Activated T-helper 1 cell treated with anti-CD3 and anti-CD28 coated beads, Interleukin-12 subunit alpha, Interleukin-12 subunit beta, Interleukin-2, Interleukin-4 antibody, amounts not matched to agents 30 ng/mL and 10 ng/mL and 1 ng/mL, durations not matched to agents 14 hours and 24 hours and 36 hours (primary cell): Measurements from ENCODE around the gene OSCP1. TPM values are rescaled to one million over a fixed set of nuclear protein-coding genes. Genes with fewer than 3 reads are reported as not detected.

Experiments used
- DNase-seq: peaks from one replicate; pipeline ENCODE4 v3.0.0; 2021; ENCODE audit warnings: low spot score
- H3K27ac Mint-ChIP-seq: one replicate; pipeline ENCODE4 v1.8.0; 2021; ENCODE audit warnings: mild to moderate bottlenecking, mixed read lengths
- H3K27me3 Mint-ChIP-seq: one replicate; pipeline ENCODE4 v1.8.0; 2022; ENCODE audit warnings: mild to moderate bottlenecking, moderate library complexity, mixed read lengths; ENCODE audit not compliant: insufficient read depth
- H3K36me3 Mint-ChIP-seq: one replicate; pipeline ENCODE4 v1.8.0; 2021; ENCODE audit warnings: low read depth, mixed read lengths
- H3K4me1 Mint-ChIP-seq: one replicate; pipeline ENCODE4 v1.8.0; 2021; ENCODE audit warnings: low read depth, mixed read lengths
- H3K4me3 Mint-ChIP-seq: one replicate; pipeline ENCODE4 v1.8.0; 2021; ENCODE audit warnings: mild to moderate bottlenecking, moderate library complexity, mixed read lengths
- H3K9me3 Mint-ChIP-seq: one replicate; pipeline ENCODE4 v1.8.0; 2021; ENCODE audit warnings: mixed read lengths
- intact Hi-C: fragments of 100-400 bp; cut with micrococcal nuclease; formaldehyde crosslinking; loops from one replicate; pipeline ENCODE4 v1.15.1; 2024
- total RNA-seq: library from RNA; stranded (reverse); gene quantifications from 2 replicates; pipeline ENCODE4 v1.2.3, GENCODE V29; 2022

Gene OSCP1
- total RNA-seq, 1 donor from 2014 or later = 0.96 TPM

- Mint-ChIP-seq H3K4me3 (no peak overlapping the region), H3K9me3 (no peaks in the 10 kb centered on the region), H3K4me1 (peaks cover 39% of the 10 kb centered on the region), H3K27me3 (no peaks in the 10 kb centered on the region), H3K27ac (no peak overlapping the region), H3K36me3 (peaks cover 9% of the 10 kb centered on the region)
- intact Hi-C loops = loop anchor here (10.0 kb wide), 1 partner anchor 1228 kb away; the partner anchor contains the start of gene CDCA8
- DNase-seq = no peak
Measured at GRCh38 chr1:36467027-36467410, 16.8 kb upstream of the OSCP1 start.

- peaks cover 44% of the 10 kb centered on the region for H3K4me1 Mint-ChIP-seq
- H3K4me3 Mint-ChIP-seq = no peak overlapping the region
- intact Hi-C loops = loop anchor here (10.0 kb wide), 1 partner anchor 1228 kb away; the partner anchor contains the start of gene CDCA8
- no peak for DNase-seq
- H3K27me3 Mint-ChIP-seq = no peaks in the 10 kb centered on the region
- H3K36me3 Mint-ChIP-seq = peaks cover 12% of the 10 kb centered on the region
- H3K27ac Mint-ChIP-seq = no peak overlapping the region
- no peaks in the 10 kb centered on the region for H3K9me3 Mint-ChIP-seq
Measured at GRCh38 chr1:36466370-36467026, 16.2 kb upstream of the OSCP1 start.

- Mint-ChIP-seq H3K36me3 (peaks cover 18% of the 10 kb centered on the region), H3K4me3 (no peak overlapping the region), H3K9me3 (no peaks in the 10 kb centered on the region), H3K27ac (peak overlapping the region; percentile 97), H3K4me1 (peaks cover 51% of the 10 kb centered on the region), H3K27me3 (no peaks in the 10 kb centered on the region)
- intact Hi-C loops = loop anchor here (10.0 kb wide), 1 partner anchor 1229 kb away; the partner anchor contains the start of gene CDCA8
- DNase-seq = no peak
Measured at GRCh38 chr1:36465731-36466369, 15.6 kb upstream of the OSCP1 start.

GRCh38 chr1:36464605-36465393 is 14.5 kb upstream of the OSCP1 start:
- peaks cover 25% of the 10 kb centered on the region for H3K36me3 Mint-ChIP-seq
- peaks cover 55% of the 10 kb centered on the region for H3K4me1 Mint-ChIP-seq
- H3K27me3 Mint-ChIP-seq = no peaks in the 10 kb centered on the region
- H3K4me3 Mint-ChIP-seq = peak overlapping the region; percentile 100
- no peaks in the 10 kb centered on the region for H3K9me3 Mint-ChIP-seq
- DNase-seq = no peak
- intact Hi-C loops = loop anchor here (1.0 to 10.0 kb wide), 6 partner anchors 10 to 1230 kb away; partner anchors contain the start of genes AGO3, CDCA8, OSCP1 and THRAP3
- H3K27ac Mint-ChIP-seq = peak overlapping the region; percentile 97

- no peaks in the 10 kb centered on the region for H3K27me3 Mint-ChIP-seq
- no peaks in the 10 kb centered on the region for H3K9me3 Mint-ChIP-seq
- DNase-seq = peak; percentile 92
- peak within 1 kb of the TSS; percentile 97 for H3K27ac Mint-ChIP-seq
- H3K4me3 Mint-ChIP-seq = peak within 1 kb of the TSS; percentile 100
- intact Hi-C loops = loop anchor here (1.0 to 10.0 kb wide), 6 partner anchors 10 to 1231 kb away; partner anchors contain the start of genes AGO3, CDCA8, OSCP1 and THRAP3
- H3K4me1 Mint-ChIP-seq = peaks cover 63% of the 10 kb centered on the region
- H3K36me3 Mint-ChIP-seq = peaks cover 30% of the 10 kb centered on the region
Measured at GRCh38 chr1:36463803-36464604, 13.8 kb upstream of the OSCP1 start, which contains the start of gene MRPS15. TSS of gene MRPS15 (minus strand) at chr1:36464384. CDS start at chr1:36464275, 109 bp downstream.

GRCh38 chr1:36463463-36463802 is 13.2 kb upstream of the OSCP1 start:
- no peak for DNase-seq
- intact Hi-C loops = loop anchor here (5.0 to 10.0 kb wide), 2 partner anchors 531 to 1231 kb away; partner anchors contain the start of genes AGO3 and CDCA8
- Mint-ChIP-seq H3K9me3 (no peaks in the 10 kb centered on the region), H3K36me3 (peaks cover 35% of the 10 kb centered on the region), H3K27ac (peak overlapping the region; percentile 97), H3K4me3 (peak overlapping the region; percentile 100), H3K4me1 (peaks cover 69% of the 10 kb centered on the region), H3K27me3 (no peaks in the 10 kb centered on the region)

- H3K4me3 Mint-ChIP-seq = peak overlapping the region; percentile 79
- no peaks in the 10 kb centered on the region for H3K9me3 Mint-ChIP-seq
- H3K4me1 Mint-ChIP-seq = peaks cover 70% of the 10 kb centered on the region
- peaks cover 56% of the 10 kb centered on the region for H3K36me3 Mint-ChIP-seq
- DNase-seq = peak; percentile 19
- peak overlapping the region; percentile 96 for H3K27ac Mint-ChIP-seq
- no peaks in the 10 kb centered on the region for H3K27me3 Mint-ChIP-seq
- intact Hi-C loops = loop anchor here (1.0 to 10.0 kb wide), 3 partner anchors 9 to 1604 kb away; partner anchors contain the start of genes OSCP1, SMIM12 and ZC3H12A
Measured at GRCh38 chr1:36458910-36459309, 8.7 kb upstream of the OSCP1 start.

- Mint-ChIP-seq H3K4me1 (peaks cover 59% of the 10 kb centered on the region), H3K9me3 (no peaks in the 10 kb centered on the region), H3K4me3 (peak overlapping the region; percentile 72), H3K27ac (peak overlapping the region; percentile 82), H3K27me3 (no peaks in the 10 kb centered on the region), H3K36me3 (peaks cover 54% of the 10 kb centered on the region)
- intact Hi-C loops = loop anchor here (10.0 kb wide), 2 partner anchors 1017 to 1603 kb away; partner anchors contain the start of genes SMIM12 and ZC3H12A
- no peak for DNase-seq
Measured at GRCh38 chr1:36457691-36458090, 7.4 kb upstream of the OSCP1 start.

GRCh38 chr1:36456391-36456928 is 6.2 kb upstream of the OSCP1 start:
- Mint-ChIP-seq H3K27ac (no peak overlapping the region), H3K9me3 (no peaks in the 10 kb centered on the region), H3K4me1 (peaks cover 50% of the 10 kb centered on the region), H3K36me3 (peaks cover 48% of the 10 kb centered on the region), H3K27me3 (no peaks in the 10 kb centered on the region), H3K4me3 (no peak overlapping the region)
- DNase-seq = no peak
- intact Hi-C loops = loop anchor here (10.0 kb wide), 2 partner anchors 1018 to 1602 kb away; partner anchors contain the start of genes SMIM12 and ZC3H12A

GRCh38 chr1:36455386-36455785 is 5.1 kb upstream of the OSCP1 start:
- no peak for DNase-seq
- Mint-ChIP-seq H3K4me3 (no peak overlapping the region), H3K27me3 (no peaks in the 10 kb centered on the region), H3K9me3 (no peaks in the 10 kb centered on the region), H3K4me1 (peaks cover 43% of the 10 kb centered on the region), H3K36me3 (peaks cover 38% of the 10 kb centered on the region), H3K27ac (no peak overlapping the region)
- intact Hi-C loops = loop anchor here (10.0 kb wide), 2 partner anchors 1019 to 1601 kb away; partner anchors contain the start of genes SMIM12 and ZC3H12A

- no peak for DNase-seq
- peaks cover 38% of the 10 kb centered on the region for H3K4me1 Mint-ChIP-seq
- intact Hi-C loops = loop anchor here (10.0 kb wide), 2 partner anchors 1021 to 1599 kb away; partner anchors contain the start of genes SMIM12 and ZC3H12A
Measured at GRCh38 chr1:36453600-36454388, 3.5 kb upstream of the OSCP1 start.

More at GRCh38 chr1:36453600-36454388, 3.5 kb upstream of the OSCP1 start:
- no peak overlapping the region for H3K4me3 Mint-ChIP-seq
- no peak overlapping the region for H3K27ac Mint-ChIP-seq
- H3K27me3 Mint-ChIP-seq = no peaks in the 10 kb centered on the region
- no peaks in the 10 kb centered on the region for H3K9me3 Mint-ChIP-seq
- peaks cover 28% of the 10 kb centered on the region for H3K36me3 Mint-ChIP-seq
